CD14-positive monocyte (primary cell): ENCODE measurements around the gene KHK. TPM values are rescaled to one million over a fixed set of nuclear protein-coding genes. Genes with fewer than 3 reads are reported as not detected.

Source experiments
- DNase-seq, 3 donors: peaks; one replicate each; pipeline ENCODE4 v3.0.0-alpha.2; 2011 to 2022
- H2AFZ ChIP-seq: 2 replicates; pipeline ENCODE4 v1.6.0; 2012; ENCODE audit warnings: mild to moderate bottlenecking, low read depth, low read length, inconsistent platforms; ENCODE audit not compliant: insufficient read depth, poor library complexity, severe bottlenecking
- H3K27ac ChIP-seq, 2 donors: 1 replicate in 1 of 2; 2 replicates in 1 of 2; pipeline ENCODE4 v1.5.1; 2012 to 2013; ENCODE audit warnings: low read length in 2 of 2, control low read depth in 1 of 2, inconsistent platforms in 1 of 2, low read depth in 1 of 2, mild to moderate bottlenecking in 1 of 2
- H3K27me3 ChIP-seq, 2 donors: one replicate each; pipeline versions ENCODE4 v1.6.0 to v1.6.1; 2011 to 2013; ENCODE audit warnings: low read length in 2 of 2; ENCODE audit not compliant: control insufficient read depth in 2 of 2, insufficient read depth in 2 of 2
- H3K36me3 ChIP-seq, 2 donors: replicated peaks in 1 of 2; 1 replicate in 1 of 2; 2 replicates in 1 of 2; pipeline versions ENCODE4 v1.5.1 to v1.6.1; 2012 to 2013; ENCODE audit warnings: low read length in 2 of 2, control low read depth in 1 of 2, inconsistent platforms in 1 of 2, mild to moderate bottlenecking in 1 of 2; ENCODE audit not compliant: insufficient read depth in 2 of 2, control insufficient read depth in 1 of 2
- H3K4me1 ChIP-seq, 2 donors: 1 replicate in 1 of 2; 2 replicates in 1 of 2; pipeline versions ENCODE4 v1.5.1 to v1.6.1; 2012 to 2013; ENCODE audit warnings: low read length in 2 of 2, control low read depth in 1 of 2, inconsistent platforms in 1 of 2, mild to moderate bottlenecking in 1 of 2, moderate library complexity in 1 of 2; ENCODE audit not compliant: insufficient read depth in 2 of 2, control insufficient read depth in 1 of 2
- H3K4me2 ChIP-seq: replicated peaks from 2 replicates; pipeline ENCODE3; 2012; ENCODE audit warnings: low read length, moderate library complexity, mild to moderate bottlenecking; ENCODE audit not compliant: poor library complexity, severe bottlenecking; ENCODE audit errors: extremely low read depth
- H3K4me3 ChIP-seq, 3 experiments: fragments of 200-600 bp in 1 of 3; sonication (generic) in 1 of 3; replicated peaks in 1 of 3; 1 replicate in 2 of 3; 2 replicates in 1 of 3; pipeline ENCODE4 v1.5.1; 2011 to 2013; ENCODE audit warnings: low read length in 3 of 3, mild to moderate bottlenecking in 3 of 3, control low read depth in 2 of 3, low read depth in 2 of 3, inconsistent platforms in 1 of 3, moderate library complexity in 1 of 3
- H3K79me2 ChIP-seq: 2 replicates; pipeline ENCODE4 v1.6.0; 2012; ENCODE audit warnings: mild to moderate bottlenecking, control low read depth, inconsistent platforms, low read length, moderate library complexity; ENCODE audit not compliant: insufficient read depth
- H3K9ac ChIP-seq: 2 replicates; pipeline ENCODE4 v1.6.0; 2017; ENCODE audit warnings: low read length, mild to moderate bottlenecking; ENCODE audit not compliant: insufficient read depth, poor library complexity, severe bottlenecking
- H3K9me3 ChIP-seq, 2 donors: replicated peaks in 1 of 2; 1 replicate in 1 of 2; 2 replicates in 1 of 2; pipeline versions ENCODE4 v1.5.1 to v1.6.1; 2012 to 2013; ENCODE audit warnings: low read length in 2 of 2, control low read depth in 1 of 2; ENCODE audit not compliant: control insufficient read depth in 1 of 2, insufficient read depth in 1 of 2
- H4K20me1 ChIP-seq: 2 replicates; pipeline ENCODE4 v1.6.0; 2012; ENCODE audit warnings: mild to moderate bottlenecking, low read length, control low read depth, moderate library complexity; ENCODE audit not compliant: insufficient read depth
- H3K27ac Mint-ChIP-seq, 7 donors: one replicate each; pipeline ENCODE4 v1.8.0; 2020; ENCODE audit warnings: mild to moderate bottlenecking in 7 of 7, mixed read lengths in 7 of 7, moderate library complexity in 6 of 7, inconsistent platforms in 2 of 7
- H3K27me3 Mint-ChIP-seq, 3 donors: one replicate each; pipeline ENCODE4 v1.8.0; 2021 to 2022; ENCODE audit warnings: low read depth in 3 of 3, mild to moderate bottlenecking in 3 of 3, mixed read lengths in 3 of 3, moderate library complexity in 3 of 3, inconsistent platforms in 1 of 3
- H3K36me3 Mint-ChIP-seq, 2 donors: one replicate each; pipeline ENCODE4 v1.8.0; 2020; ENCODE audit warnings: mixed read lengths in 2 of 2, inconsistent platforms in 1 of 2, mild to moderate bottlenecking in 1 of 2
- H3K4me1 Mint-ChIP-seq: one replicate; pipeline ENCODE4 v1.8.0; 2020; ENCODE audit warnings: mild to moderate bottlenecking, mixed read lengths
- H3K4me3 Mint-ChIP-seq, 2 donors: one replicate each; pipeline ENCODE4 v1.8.0; 2020; ENCODE audit warnings: mild to moderate bottlenecking in 2 of 2, mixed read lengths in 2 of 2, moderate library complexity in 1 of 2
- H3K9me3 Mint-ChIP-seq, 7 donors: one replicate each; pipeline ENCODE4 v1.8.0; 2020 to 2022; ENCODE audit warnings: mixed read lengths in 7 of 7, mild to moderate bottlenecking in 6 of 7, moderate library complexity in 6 of 7, inconsistent platforms in 2 of 7
- CTCF ChIP-seq: fragments of 200-600 bp; IDR thresholded peaks from one replicate; pipeline ENCODE4 v1.8.0; 2022; ENCODE audit warnings: antibody characterized with exemption, mild to moderate bottlenecking
- WGBS: methylation state at CpG from one replicate; pipeline ENCODE4 v1.1.5; 2013; ENCODE audit warnings: missing lambda C conversion rate; ENCODE audit not compliant: insufficient coverage; 5-methylcytosine and 5-hydroxymethylcytosine counted together
- intact Hi-C, 2 donors: fragments of 100-400 bp; cut with micrococcal nuclease; formaldehyde crosslinking; loops; one replicate each; pipeline versions ENCODE4 v1.15.0 to v1.15.1; 2023
- polyA plus RNA-seq, 3 donors: library from polyadenylated mRNA; depleted of rRNA in 1 of 3; unstranded in 2 of 3; stranded (reverse) in 1 of 3; fragments of 300-500 nt in 2 of 3; fragments of >200 nt in 1 of 3; fragmentation: Illumina TruSeq in 2 of 3; gene quantifications; 1 replicate in 2 of 3; 2 replicates in 1 of 3; pipeline ENCODE4 v1.2.3, GENCODE V29; 2012 to 2021

KHK gene
- polyA plus RNA-seq, 3 donors = 3.4 to 7.3 (median 6.6) TPM

GRCh38 chr2:27123302-27124150 lies 37.0 kb downstream of the KHK start, which contains the start of gene ABHD1:
TSS of gene ABHD1 (plus strand) at chr2:27123815. CDS start at chr2:27123949, 134 bp downstream.
- peak within 1 kb of the TSS; percentile 90 for H2AFZ ChIP-seq
- peak within 1 kb of the TSS; percentile 59 to 79 (median 70) for H3K4me3 ChIP-seq
- peaks cover 28 to 32% of the 10 kb centered on the region in 2 donors for H3K4me1 ChIP-seq
- Mint-ChIP-seq H3K36me3 (peaks cover 3 to 4% of the 10 kb centered on the region in 2 donors), H3K4me3 (peak within 1 kb of the TSS; percentile 91 to 96), H3K4me1 (peaks cover 28% of the 10 kb centered on the region), H3K27me3 (peaks cover 12 to 16% (median 14%) of the 10 kb centered on the region in 3 donors), H3K9me3 (peaks cover 0 to 7% (median 4%) of the 10 kb centered on the region in 7 donors), H3K27ac (peak within 1 kb of the TSS; percentile 96 to 98 (median 97))
- intact Hi-C loops = no loop called here
- H3K27ac ChIP-seq = peak within 1 kb of the TSS; percentile 87 to 90
- peak within 1 kb of the TSS; percentile 76 for H3K4me2 ChIP-seq
- no peaks in the 10 kb centered on the region for H3K9me3 ChIP-seq
- H3K9ac ChIP-seq = peak within 1 kb of the TSS; percentile 83
- no peaks in the 10 kb centered on the region for H3K36me3 ChIP-seq
- H3K79me2 ChIP-seq = no peaks in the 10 kb centered on the region
- peak; percentile 92 to 96 (median 93) for DNase-seq
- H4K20me1 ChIP-seq = no peaks in the 10 kb centered on the region
- no peak for TF ChIP-seq CTCF
- 4% methylated on average over 45 of the region's 47 CpGs for WGBS
- H3K27me3 ChIP-seq = peaks cover 7 to 15% of the 10 kb centered on the region in 2 donors

- Histone ChIP-seq H4K20me1 (no peaks in the 10 kb centered on the region), H3K27me3 (peaks cover 0 to 3% of the 10 kb centered on the region in 2 donors), H3K9ac (no peak overlapping the region), H3K27ac (no peak overlapping the region), H2AFZ (no peak overlapping the region), H3K4me2 (no peak overlapping the region), H3K9me3 (no peaks in the 10 kb centered on the region), H3K4me3 (no peak overlapping the region), H3K36me3 (peaks cover 6 to 14% of the 10 kb centered on the region in 2 donors), H3K4me1 (peaks cover 23 to 24% of the 10 kb centered on the region in 2 donors), H3K79me2 (no peaks in the 10 kb centered on the region)
- H3K9me3 Mint-ChIP-seq = peaks cover 0 to 2% (median 0%) of the 10 kb centered on the region in 7 donors
- peaks cover 22% of the 10 kb centered on the region for H3K4me1 Mint-ChIP-seq
- intact Hi-C loops = no loop called here
- H3K27ac Mint-ChIP-seq = no peak overlapping the region
- no peak for DNase-seq
- H3K36me3 Mint-ChIP-seq = peaks cover 10 to 11% of the 10 kb centered on the region in 2 donors
- 100% methylated on average over 1 of the region's 3 CpGs for WGBS
- peaks cover 0 to 2% (median 2%) of the 10 kb centered on the region in 3 donors for H3K27me3 Mint-ChIP-seq
- TF ChIP-seq CTCF = no peak
- no peak overlapping the region for H3K4me3 Mint-ChIP-seq
These were observed 38.5 kb downstream of the KHK start for GRCh38 chr2:27125104-27125503.
